Testis (tissue), 3 donors: Measurements from ENCODE around the gene MAPK9. TPM values are rescaled to one million over a fixed set of nuclear protein-coding genes. Genes with fewer than 3 reads are reported as not detected.

ENCODE experiments used
- DNase-seq: peaks from one replicate; pipeline ENCODE4 v3.0.0-alpha.2; 2019
- H3K27ac ChIP-seq, 2 donors: fragments of 200-600 bp; sonication (generic); one replicate each; pipeline ENCODE4 v1.5.1; 2019
- H3K27me3 ChIP-seq: fragments of 200-600 bp; sonication (generic); one replicate; pipeline ENCODE4 v1.5.1; 2019
- H3K36me3 ChIP-seq: fragments of 200-600 bp; sonication (generic); one replicate; pipeline ENCODE4 v1.5.1; 2017; ENCODE audit warnings: low read depth; ENCODE audit errors: missing control alignments
- H3K4me1 ChIP-seq: fragments of 200-600 bp; sonication (generic); one replicate; pipeline ENCODE4 v1.5.1; 2019
- H3K4me3 ChIP-seq, 2 donors: fragments of 200-600 bp; sonication (generic); one replicate each; pipeline ENCODE4 v1.5.1; 2017 to 2019
- H3K9me3 ChIP-seq: fragments of 200-600 bp; sonication (generic); one replicate; pipeline ENCODE4 v1.5.1; 2017
- POLR2A ChIP-seq: fragments of 450-650 bp; IDR thresholded peaks from one replicate; pipeline ENCODE4 v1.6.1; 2017; ENCODE audit warnings: antibody characterized with exemption, mild to moderate bottlenecking, moderate library complexity
- WGBS, 2 donors: methylation state at CpG; one replicate each; pipeline ENCODE4 v1.1.5; 2018; 5-methylcytosine and 5-hydroxymethylcytosine counted together
- intact Hi-C: fragments of 100-400 bp; cut with DNase I; formaldehyde crosslinking; loops from one replicate; pipeline ENCODE4 v1.15.1; 2023; ENCODE audit warnings: low total_unique reads
- polyA plus RNA-seq: library from polyadenylated mRNA; stranded (reverse); fragments of 350-450 nt; fragmentation: Illumina TruSeq; extraction: RNeasy Lipid Tissue Mini Kit (QIAGEN cat#74804); gene quantifications from one replicate; pipeline ENCODE4 v1.2.3, GENCODE V29; 2014; ENCODE audit warnings: low read depth, low replicate concordance; ENCODE audit not compliant: insufficient read depth
- total RNA-seq, 2 donors: library from RNA; depleted of rRNA; stranded (reverse); fragments of >200 nt; gene quantifications; one replicate each; pipeline ENCODE4 v1.2.3, GENCODE V29; 2016
- TF ChIP-seq, protein P1 (sequence below), 3 experiments: fragments of 450-650 bp in 2 of 3; fragments of 200-600 bp in 1 of 3; sonication (generic) in 1 of 3; IDR thresholded peaks; one replicate each; pipeline ENCODE4 v1.5.1; 2016 to 2019; ENCODE audit warnings: antibody characterized with exemption in 3 of 3, mild to moderate bottlenecking in 2 of 3, moderate library complexity in 1 of 3

The MAPK9 gene
- total and polyA plus RNA-seq, 3 donors from 2014 or later, result 34.9 to 57.0 (median 54.3) TPM

GRCh38 chr5:180289966-180290365 lies 1.9 kb downstream of the MAPK9 start:
- Histone ChIP-seq H3K27ac (peak overlapping the region in 1 of 2 donors; percentile 27), H3K36me3 (no peaks in the 10 kb centered on the region), H3K4me3 (no peak overlapping the region), H3K27me3 (no peaks in the 10 kb centered on the region), H3K4me1 (peaks cover 26% of the 10 kb centered on the region), H3K9me3 (no peaks in the 10 kb centered on the region)
- peak; percentile 29 for DNase-seq
- WGBS, 2 donors, result 40 to 48% methylated on average over 5 of the region's 5 CpGs
- no peak for TF ChIP-seq POLR2A
- intact Hi-C loops, result no loop called here

GRCh38 chr5:180289433-180289832 lies 2.5 kb downstream of the MAPK9 start:
- Histone ChIP-seq H3K27ac (no peak overlapping the region), H3K9me3 (no peaks in the 10 kb centered on the region), H3K4me1 (peaks cover 26% of the 10 kb centered on the region), H3K27me3 (no peaks in the 10 kb centered on the region), H3K36me3 (no peaks in the 10 kb centered on the region), H3K4me3 (no peak overlapping the region)
- intact Hi-C loops, result no loop called here
- DNase-seq, result peak; percentile 15
- WGBS, 2 donors, result 42 to 47% methylated on average over 3 of the region's 3 CpGs
- TF ChIP-seq, protein P1, sequence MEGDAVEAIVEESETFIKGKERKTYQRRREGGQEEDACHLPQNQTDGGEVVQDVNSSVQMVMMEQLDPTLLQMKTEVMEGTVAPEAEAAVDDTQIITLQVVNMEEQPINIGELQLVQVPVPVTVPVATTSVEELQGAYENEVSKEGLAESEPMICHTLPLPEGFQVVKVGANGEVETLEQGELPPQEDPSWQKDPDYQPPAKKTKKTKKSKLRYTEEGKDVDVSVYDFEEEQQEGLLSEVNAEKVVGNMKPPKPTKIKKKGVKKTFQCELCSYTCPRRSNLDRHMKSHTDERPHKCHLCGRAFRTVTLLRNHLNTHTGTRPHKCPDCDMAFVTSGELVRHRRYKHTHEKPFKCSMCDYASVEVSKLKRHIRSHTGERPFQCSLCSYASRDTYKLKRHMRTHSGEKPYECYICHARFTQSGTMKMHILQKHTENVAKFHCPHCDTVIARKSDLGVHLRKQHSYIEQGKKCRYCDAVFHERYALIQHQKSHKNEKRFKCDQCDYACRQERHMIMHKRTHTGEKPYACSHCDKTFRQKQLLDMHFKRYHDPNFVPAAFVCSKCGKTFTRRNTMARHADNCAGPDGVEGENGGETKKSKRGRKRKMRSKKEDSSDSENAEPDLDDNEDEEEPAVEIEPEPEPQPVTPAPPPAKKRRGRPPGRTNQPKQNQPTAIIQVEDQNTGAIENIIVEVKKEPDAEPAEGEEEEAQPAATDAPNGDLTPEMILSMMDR (IDR thresholded peaks at IDR 0.05), result no peak
- no peak for TF ChIP-seq POLR2A

GRCh38 chr5:180287868-180288267 lies 4.0 kb downstream of the MAPK9 start:
- H3K27me3 ChIP-seq, result no peaks in the 10 kb centered on the region
- 60 to 72% methylated on average over 7 of the region's 7 CpGs for WGBS, 2 donors
- no peak for TF ChIP-seq POLR2A
- TF ChIP-seq, protein P1 (IDR thresholded peaks at IDR 0.05), result no peak
- intact Hi-C loops, result no loop called here
- no peaks in the 10 kb centered on the region for H3K9me3 ChIP-seq
- no peak overlapping the region for H3K27ac ChIP-seq
- H3K4me1 ChIP-seq, result peaks cover 19% of the 10 kb centered on the region
- no peak for DNase-seq
- no peak overlapping the region for H3K4me3 ChIP-seq
- H3K36me3 ChIP-seq, result no peaks in the 10 kb centered on the region

- intact Hi-C loops, result no loop called here
- no peak overlapping the region for H3K4me3 ChIP-seq
- no peaks in the 10 kb centered on the region for H3K9me3 ChIP-seq
- no peaks in the 10 kb centered on the region for H3K27me3 ChIP-seq
- peaks cover 19% of the 10 kb centered on the region for H3K4me1 ChIP-seq
- DNase-seq, result no peak
- H3K36me3 ChIP-seq, result no peaks in the 10 kb centered on the region
- no peak overlapping the region for H3K27ac ChIP-seq
- WGBS, 2 donors, result 93 to 100% methylated on average over 2 of the region's 2 CpGs
- TF ChIP-seq POLR2A, result no peak
- TF ChIP-seq, protein P1 (IDR thresholded peaks at IDR 0.05), result no peak
Measured at GRCh38 chr5:180287404-180287803, 4.5 kb downstream of the MAPK9 start.

- no peaks in the 10 kb centered on the region for H3K27me3 ChIP-seq
- TF ChIP-seq POLR2A, result no peak
- TF ChIP-seq, protein P1 (IDR thresholded peaks at IDR 0.05), result no peak
- no peak overlapping the region for H3K27ac ChIP-seq
- no peaks in the 10 kb centered on the region for H3K36me3 ChIP-seq
- no peak for DNase-seq
- intact Hi-C loops, result no loop called here
- WGBS, 2 donors, result 77 to 80% methylated on average over 10 of the region's 10 CpGs
- no peak overlapping the region for H3K4me3 ChIP-seq
- no peaks in the 10 kb centered on the region for H3K9me3 ChIP-seq
- H3K4me1 ChIP-seq, result peaks cover 5% of the 10 kb centered on the region
Measured at GRCh38 chr5:180284149-180284548, 7.7 kb downstream of the MAPK9 start.
